ENCODE measurements around the gene PPFIBP2. TPM values are rescaled to one million over a fixed set of nuclear protein-coding genes. Genes with fewer than 3 reads are reported as not detected.

PPFIBP2 gene
- total and polyA plus RNA-seq, 10 of the 15 experiments (the other 5 are each of a cell fraction or from before 2014, with no cell fraction given) = 17.3 to 56.3 (median 39.2) TPM

DNA sequence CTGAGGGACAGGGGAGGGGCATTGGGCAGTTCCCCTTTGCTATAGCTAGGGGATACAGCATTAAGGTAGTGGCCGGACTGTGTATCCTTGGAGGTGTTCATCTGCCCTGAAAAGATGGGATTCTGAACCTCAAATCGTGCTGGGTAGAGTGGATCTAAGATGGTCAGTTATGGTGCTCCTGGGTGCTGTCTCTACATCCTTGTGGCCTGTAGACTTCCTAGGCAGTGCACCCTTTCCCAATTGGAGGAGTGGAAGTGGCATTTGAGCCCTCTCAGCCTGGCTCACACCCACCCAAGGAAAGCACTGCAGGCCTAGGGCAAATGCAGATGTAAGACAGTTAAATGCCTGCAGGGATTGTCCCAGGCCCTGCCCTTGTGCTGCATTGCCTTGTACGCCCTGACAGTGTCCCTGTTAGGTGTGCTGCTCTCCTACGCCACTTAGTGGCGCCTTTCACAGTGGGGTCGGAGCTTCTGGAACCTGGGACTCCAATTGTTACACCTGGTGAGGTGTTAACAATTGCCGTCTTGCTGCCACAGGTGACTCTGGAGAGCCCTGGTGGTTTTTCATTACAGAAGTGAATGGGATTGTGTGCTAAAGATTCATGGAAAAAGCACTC lies 35.0 kb downstream of the PPFIBP2 start (continued):
- TF ChIP-seq, protein P1, sequence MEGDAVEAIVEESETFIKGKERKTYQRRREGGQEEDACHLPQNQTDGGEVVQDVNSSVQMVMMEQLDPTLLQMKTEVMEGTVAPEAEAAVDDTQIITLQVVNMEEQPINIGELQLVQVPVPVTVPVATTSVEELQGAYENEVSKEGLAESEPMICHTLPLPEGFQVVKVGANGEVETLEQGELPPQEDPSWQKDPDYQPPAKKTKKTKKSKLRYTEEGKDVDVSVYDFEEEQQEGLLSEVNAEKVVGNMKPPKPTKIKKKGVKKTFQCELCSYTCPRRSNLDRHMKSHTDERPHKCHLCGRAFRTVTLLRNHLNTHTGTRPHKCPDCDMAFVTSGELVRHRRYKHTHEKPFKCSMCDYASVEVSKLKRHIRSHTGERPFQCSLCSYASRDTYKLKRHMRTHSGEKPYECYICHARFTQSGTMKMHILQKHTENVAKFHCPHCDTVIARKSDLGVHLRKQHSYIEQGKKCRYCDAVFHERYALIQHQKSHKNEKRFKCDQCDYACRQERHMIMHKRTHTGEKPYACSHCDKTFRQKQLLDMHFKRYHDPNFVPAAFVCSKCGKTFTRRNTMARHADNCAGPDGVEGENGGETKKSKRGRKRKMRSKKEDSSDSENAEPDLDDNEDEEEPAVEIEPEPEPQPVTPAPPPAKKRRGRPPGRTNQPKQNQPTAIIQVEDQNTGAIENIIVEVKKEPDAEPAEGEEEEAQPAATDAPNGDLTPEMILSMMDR (IDR thresholded peaks at IDR 0.05 in 2 of 3, conservative IDR thresholded peaks at IDR 0.05 in 1 of 3; ENCODE audit: control insufficient read depth in 2 of 3, extremely low read depth in 1 of 3, insufficient read depth in 1 of 3, low read depth in 3 of 3, low read length in 3 of 3) = peak; percentile 70 to 75 (median 74)
- TF ChIP-seq SMC3 (IDR thresholded peaks at IDR 0.05; ENCODE audit: borderline replicate concordance, low read length) (peak; percentile 77; the same call in 1 of the 2 replicates), SMAD5 (IDR thresholded peaks at IDR 0.05; ENCODE audit: low read depth) (no peak), JUND (IDR thresholded peaks at IDR 0.05; ENCODE audit: low read depth, low read length) (no peak), IKZF1 (conservative IDR thresholded peaks at IDR 0.05) (0 out of 2 replicates have a peak, but pooled peaks have one; percentile 9), PAX5 (IDR thresholded peaks at IDR 0.05; ENCODE audit: borderline replicate concordance, low read depth, low read length) (0 out of 2 replicates have a peak, but pooled peaks have one; percentile 9), BHLHE40 (IDR thresholded peaks at IDR 0.05; ENCODE audit: borderline replicate concordance in 1 of 2, low read depth in 2 of 2, low read length in 1 of 2) (peak in 1 of 2 experiments; percentile 4; a peak in 1 of 4 replicates), SP1 (IDR thresholded peaks at IDR 0.05; ENCODE audit: low read depth, low read length) (no peak), EED (IDR thresholded peaks at IDR 0.05; ENCODE audit: low read depth) (no peak), HCFC1 (IDR thresholded peaks at IDR 0.05; ENCODE audit: low read length) (no peak), CBX5 (IDR thresholded peaks at IDR 0.05; ENCODE audit: low read depth) (no peak)
- TF ChIP-seq, protein P2, sequence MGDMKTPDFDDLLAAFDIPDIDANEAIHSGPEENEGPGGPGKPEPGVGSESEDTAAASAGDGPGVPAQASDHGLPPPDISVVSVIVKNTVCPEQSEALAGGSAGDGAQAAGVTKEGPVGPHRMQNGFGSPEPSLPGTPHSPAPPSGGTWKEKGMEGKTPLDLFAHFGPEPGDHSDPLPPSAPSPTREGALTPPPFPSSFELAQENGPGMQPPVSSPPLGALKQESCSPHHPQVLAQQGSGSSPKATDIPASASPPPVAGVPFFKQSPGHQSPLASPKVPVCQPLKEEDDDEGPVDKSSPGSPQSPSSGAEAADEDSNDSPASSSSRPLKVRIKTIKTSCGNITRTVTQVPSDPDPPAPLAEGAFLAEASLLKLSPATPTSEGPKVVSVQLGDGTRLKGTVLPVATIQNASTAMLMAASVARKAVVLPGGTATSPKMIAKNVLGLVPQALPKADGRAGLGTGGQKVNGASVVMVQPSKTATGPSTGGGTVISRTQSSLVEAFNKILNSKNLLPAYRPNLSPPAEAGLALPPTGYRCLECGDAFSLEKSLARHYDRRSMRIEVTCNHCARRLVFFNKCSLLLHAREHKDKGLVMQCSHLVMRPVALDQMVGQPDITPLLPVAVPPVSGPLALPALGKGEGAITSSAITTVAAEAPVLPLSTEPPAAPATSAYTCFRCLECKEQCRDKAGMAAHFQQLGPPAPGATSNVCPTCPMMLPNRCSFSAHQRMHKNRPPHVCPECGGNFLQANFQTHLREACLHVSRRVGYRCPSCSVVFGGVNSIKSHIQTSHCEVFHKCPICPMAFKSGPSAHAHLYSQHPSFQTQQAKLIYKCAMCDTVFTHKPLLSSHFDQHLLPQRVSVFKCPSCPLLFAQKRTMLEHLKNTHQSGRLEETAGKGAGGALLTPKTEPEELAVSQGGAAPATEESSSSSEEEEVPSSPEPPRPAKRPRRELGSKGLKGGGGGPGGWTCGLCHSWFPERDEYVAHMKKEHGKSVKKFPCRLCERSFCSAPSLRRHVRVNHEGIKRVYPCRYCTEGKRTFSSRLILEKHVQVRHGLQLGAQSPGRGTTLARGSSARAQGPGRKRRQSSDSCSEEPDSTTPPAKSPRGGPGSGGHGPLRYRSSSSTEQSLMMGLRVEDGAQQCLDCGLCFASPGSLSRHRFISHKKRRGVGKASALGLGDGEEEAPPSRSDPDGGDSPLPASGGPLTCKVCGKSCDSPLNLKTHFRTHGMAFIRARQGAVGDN (IDR thresholded peaks at IDR 0.05) = no peak

Data from GM12878 (cell line).